Measurements from ENCODE around the gene MUC6. TPM values are rescaled to one million over a fixed set of nuclear protein-coding genes. Genes with fewer than 3 reads are reported as not detected.

MUC6 gene
- total and polyA plus RNA-seq, 8 donors, result 25.5 to 239 (median 94.3) TPM

GRCh38 chr11:1072116-1072820 lies 35.8 kb upstream of the MUC6 start:
- H3K36me3 ChIP-seq, result no peaks in the 10 kb centered on the region
- no peaks in the 10 kb centered on the region for H3K27me3 ChIP-seq
- DNase-seq (peak in 1 of 6 donors; percentile 45), FAIRE-seq (no peak), ATAC-seq (peak in 1 of 4 donors; percentile 28)
- no peak for TF ChIP-seq CTCF (IDR thresholded peaks at IDR 0.05)
- intact Hi-C loops (cut with DNase I), result no loop called here
- no peaks in the 10 kb centered on the region for H3K9me3 ChIP-seq
- 58 to 79% methylated on average over 15 to 18 of the region's 18 CpGs for WGBS, 2 donors
- H3K4me3 ChIP-seq, result no peak overlapping the region
- no peak overlapping the region for H3K27ac ChIP-seq
- H3K4me1 ChIP-seq, result peaks cover 0 to 10% (median 0%) of the 10 kb centered on the region in 3 donors

- no peak for ATAC-seq
- H3K4me3 ChIP-seq, result no peak overlapping the region
- intact Hi-C loops (cut with DNase I), result no loop called here
- no peaks in the 10 kb centered on the region for H3K9me3 ChIP-seq
- TF ChIP-seq CTCF (IDR thresholded peaks at IDR 0.05), result no peak
- DNase-seq, result peak in 2 of 6 donors; percentile 55 to 57
- FAIRE-seq, result no peak
- no peak overlapping the region for H3K27ac ChIP-seq
- H3K4me1 ChIP-seq, result peaks cover 0 to 10% (median 0%) of the 10 kb centered on the region in 3 donors
- H3K36me3 ChIP-seq, result no peaks in the 10 kb centered on the region
- WGBS, 2 donors, result 74 to 82% methylated on average over 21 of the region's 21 CpGs
- H3K27me3 ChIP-seq, result no peaks in the 10 kb centered on the region
Observed at GRCh38 chr11:1071571-1072115, 35.1 kb upstream of the MUC6 start.

GRCh38 chr11:1070594-1071462 lies 34.3 kb upstream of the MUC6 start:
- FAIRE-seq, result no peak
- peak in 1 of 6 donors; percentile 46 for DNase-seq
- no peak overlapping the region for H3K4me3 ChIP-seq
- ATAC-seq, result no peak
- no peak overlapping the region for H3K27ac ChIP-seq
- TF ChIP-seq CTCF (IDR thresholded peaks at IDR 0.05), result no peak
- peaks cover 0 to 10% (median 0%) of the 10 kb centered on the region in 3 donors for H3K4me1 ChIP-seq
- WGBS, 2 donors, result 76 to 82% methylated on average over 9 of the region's 9 CpGs
- H3K27me3 ChIP-seq, result no peaks in the 10 kb centered on the region
- H3K36me3 ChIP-seq, result no peaks in the 10 kb centered on the region
- intact Hi-C loops (cut with DNase I), result no loop called here
- no peaks in the 10 kb centered on the region for H3K9me3 ChIP-seq

GRCh38 chr11:1069740-1070139 lies 33.2 kb upstream of the MUC6 start:
- intact Hi-C loops (cut with DNase I), result no loop called here

More at GRCh38 chr11:1069740-1070139, 33.2 kb upstream of the MUC6 start:
- Histone ChIP-seq H3K27ac (no peak overlapping the region), H3K4me3 (no peak overlapping the region), H3K9me3 (no peaks in the 10 kb centered on the region), H3K4me1 (peaks cover 0 to 10% (median 0%) of the 10 kb centered on the region in 3 donors), H3K36me3 (no peaks in the 10 kb centered on the region), H3K27me3 (no peaks in the 10 kb centered on the region)
- ATAC-seq (no peak), FAIRE-seq (no peak), DNase-seq (no peak)
- TF ChIP-seq CTCF (IDR thresholded peaks at IDR 0.05), result no peak
